ENCODE measurements around the gene SLC15A3. TPM values are rescaled to one million over a fixed set of nuclear protein-coding genes. Genes with fewer than 3 reads are reported as not detected.

Gene SLC15A3
- total and polyA plus RNA-seq, 2 donors (not counting 1 experiment from before 2014, with no cell fraction given): 10.5 to 29.9 TPM

DNA sequence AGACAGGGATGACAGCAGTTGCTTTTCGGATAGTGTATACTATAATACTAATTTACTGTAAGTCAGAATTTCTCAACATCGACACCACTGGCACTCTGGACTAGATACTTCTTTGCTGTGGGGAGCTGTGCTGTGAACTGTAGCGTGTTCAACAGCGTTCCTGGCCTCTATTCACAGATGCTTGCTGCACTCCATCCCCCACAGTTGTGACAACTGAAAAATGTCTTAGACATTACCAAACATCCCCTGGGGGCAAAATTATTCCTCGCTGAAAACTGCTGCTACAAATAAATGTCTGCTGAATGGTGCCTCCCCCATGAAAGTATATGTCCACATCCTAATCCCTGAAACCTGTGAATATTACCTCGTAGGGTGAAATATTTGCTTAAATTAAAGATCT, 7.5 kb upstream of the SLC15A3 start:
- no peaks in the 10 kb centered on the region for H3K4me1 ChIP-seq (ENCODE audit: control insufficient read depth, extremely low read depth, insufficient read depth, low read length)
- no peak for DNase-seq (ENCODE audit: low read depth in 2 of 2)
- H2AFZ ChIP-seq (ENCODE audit: low read length): no peak overlapping the region
- no peak overlapping the region for H3K27ac ChIP-seq (ENCODE audit: insufficient read depth, low read length)
- no peak overlapping the region for H3K4me3 ChIP-seq (replicated peaks in 1 of 4; ENCODE audit: control extremely low read depth in 1 of 4, insufficient read depth in 1 of 4, low read depth in 3 of 4, low read length in 4 of 4)
- H3K27me3 ChIP-seq (ENCODE audit: control insufficient read depth, insufficient read depth, low read length): peaks cover 3% of the 10 kb centered on the region
- no peaks in the 10 kb centered on the region for H3K36me3 ChIP-seq (ENCODE audit: control insufficient read depth, insufficient read depth, low read length)
- no peak overlapping the region for H3K9ac ChIP-seq (ENCODE audit: insufficient read depth, low read length)
- no peaks in the 10 kb centered on the region for H3K79me2 ChIP-seq (ENCODE audit: control insufficient read depth, insufficient read depth, low read length)
- H3K9me3 ChIP-seq (ENCODE audit: control insufficient read depth, insufficient read depth, low read depth, low read length): no peaks in the 10 kb centered on the region
- no peaks in the 10 kb centered on the region for H4K20me1 ChIP-seq (ENCODE audit: control insufficient read depth, extremely low read depth, insufficient read depth, low read length)
- H3K4me2 ChIP-seq (ENCODE audit: extremely low read depth, insufficient read depth, low read length): no peak overlapping the region
- TF ChIP-seq, protein P1, sequence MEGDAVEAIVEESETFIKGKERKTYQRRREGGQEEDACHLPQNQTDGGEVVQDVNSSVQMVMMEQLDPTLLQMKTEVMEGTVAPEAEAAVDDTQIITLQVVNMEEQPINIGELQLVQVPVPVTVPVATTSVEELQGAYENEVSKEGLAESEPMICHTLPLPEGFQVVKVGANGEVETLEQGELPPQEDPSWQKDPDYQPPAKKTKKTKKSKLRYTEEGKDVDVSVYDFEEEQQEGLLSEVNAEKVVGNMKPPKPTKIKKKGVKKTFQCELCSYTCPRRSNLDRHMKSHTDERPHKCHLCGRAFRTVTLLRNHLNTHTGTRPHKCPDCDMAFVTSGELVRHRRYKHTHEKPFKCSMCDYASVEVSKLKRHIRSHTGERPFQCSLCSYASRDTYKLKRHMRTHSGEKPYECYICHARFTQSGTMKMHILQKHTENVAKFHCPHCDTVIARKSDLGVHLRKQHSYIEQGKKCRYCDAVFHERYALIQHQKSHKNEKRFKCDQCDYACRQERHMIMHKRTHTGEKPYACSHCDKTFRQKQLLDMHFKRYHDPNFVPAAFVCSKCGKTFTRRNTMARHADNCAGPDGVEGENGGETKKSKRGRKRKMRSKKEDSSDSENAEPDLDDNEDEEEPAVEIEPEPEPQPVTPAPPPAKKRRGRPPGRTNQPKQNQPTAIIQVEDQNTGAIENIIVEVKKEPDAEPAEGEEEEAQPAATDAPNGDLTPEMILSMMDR (conservative IDR thresholded peaks at IDR 0.05 in 1 of 2, IDR thresholded peaks at IDR 0.05 in 1 of 2; ENCODE audit: low read depth in 1 of 2, low read length in 2 of 2): no peak
- no peak for TF ChIP-seq EZH2 (IDR thresholded peaks at IDR 0.05; ENCODE audit: low read length, missing control alignments)

DNA sequence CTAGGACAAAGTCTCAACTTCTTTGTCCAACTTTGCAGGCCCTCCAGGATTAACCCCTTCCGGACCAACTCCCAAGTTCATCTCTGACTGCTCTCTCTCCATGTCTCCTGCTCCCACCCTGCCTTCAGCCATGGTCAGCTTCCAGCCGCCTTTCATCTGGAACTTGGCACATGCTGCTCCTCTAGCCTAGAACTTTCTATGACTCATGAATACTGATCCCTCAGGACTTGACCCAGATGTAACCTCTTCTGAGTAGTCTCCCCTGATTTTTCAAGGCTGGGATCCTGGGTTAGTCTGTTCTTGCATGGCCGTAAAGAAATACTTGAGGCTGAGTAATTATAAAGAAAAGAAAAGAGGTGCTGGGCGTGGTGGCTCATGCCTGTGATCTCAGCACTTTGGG, 5.2 kb upstream of the SLC15A3 start:
- H3K9ac ChIP-seq (ENCODE audit: insufficient read depth, low read length): no peak overlapping the region

DNA sequence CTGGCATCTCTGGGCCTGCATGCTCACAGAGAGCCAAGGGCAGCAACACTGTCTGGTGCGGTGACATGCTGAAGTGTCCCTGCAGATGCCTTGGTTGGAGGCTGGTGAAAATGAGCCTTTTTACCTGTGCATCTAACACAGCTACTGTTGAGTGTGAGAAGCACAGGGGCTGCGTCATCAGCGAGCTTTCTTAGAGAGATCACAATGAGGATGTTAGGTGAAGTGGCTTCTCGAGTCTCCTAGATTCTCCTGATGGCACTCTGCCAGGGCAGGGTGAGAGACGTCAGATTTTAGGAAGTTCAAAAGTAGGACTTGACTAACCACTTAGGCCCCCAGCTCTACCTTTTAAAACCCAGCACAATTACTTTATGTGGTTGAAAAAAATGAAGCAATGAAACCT, 3.6 kb upstream of the SLC15A3 start:
- H3K9ac ChIP-seq (ENCODE audit: insufficient read depth, low read length): no peak overlapping the region

More for the DNA sequence above, 5.2 kb upstream of the SLC15A3 start:
- H3K4me2 ChIP-seq (ENCODE audit: extremely low read depth, insufficient read depth, low read length): no peak overlapping the region
- H4K20me1 ChIP-seq (ENCODE audit: control insufficient read depth, extremely low read depth, insufficient read depth, low read length): no peaks in the 10 kb centered on the region
- no peak overlapping the region for H2AFZ ChIP-seq (ENCODE audit: low read length)
- TF ChIP-seq, protein P1 (conservative IDR thresholded peaks at IDR 0.05 in 1 of 2, IDR thresholded peaks at IDR 0.05 in 1 of 2; ENCODE audit: low read depth in 1 of 2, low read length in 2 of 2): no peak
- TF ChIP-seq EZH2 (IDR thresholded peaks at IDR 0.05; ENCODE audit: low read length, missing control alignments): no peak
- H3K36me3 ChIP-seq (ENCODE audit: control insufficient read depth, insufficient read depth, low read length): no peaks in the 10 kb centered on the region
- no peaks in the 10 kb centered on the region for H3K79me2 ChIP-seq (ENCODE audit: control insufficient read depth, insufficient read depth, low read length)
- H3K4me1 ChIP-seq (ENCODE audit: control insufficient read depth, extremely low read depth, insufficient read depth, low read length): no peaks in the 10 kb centered on the region
- peak; percentile 30 to 32 for DNase-seq (ENCODE audit: low read depth in 2 of 2)
- no peak overlapping the region for H3K27ac ChIP-seq (ENCODE audit: insufficient read depth, low read length)
- H3K4me3 ChIP-seq (replicated peaks in 1 of 4; ENCODE audit: control extremely low read depth in 1 of 4, insufficient read depth in 1 of 4, low read depth in 3 of 4, low read length in 4 of 4): no peak overlapping the region
- H3K27me3 ChIP-seq (ENCODE audit: control insufficient read depth, insufficient read depth, low read length): peaks cover 3% of the 10 kb centered on the region
- no peaks in the 10 kb centered on the region for H3K9me3 ChIP-seq (ENCODE audit: control insufficient read depth, insufficient read depth, low read depth, low read length)

More for the DNA sequence above, 3.6 kb upstream of the SLC15A3 start:
- no peak for DNase-seq (ENCODE audit: low read depth in 2 of 2)
- no peaks in the 10 kb centered on the region for H4K20me1 ChIP-seq (ENCODE audit: control insufficient read depth, extremely low read depth, insufficient read depth, low read length)
- H3K4me3 ChIP-seq (replicated peaks in 1 of 4; ENCODE audit: control extremely low read depth in 1 of 4, insufficient read depth in 1 of 4, low read depth in 3 of 4, low read length in 4 of 4): no peak overlapping the region
- no peak overlapping the region for H3K4me2 ChIP-seq (ENCODE audit: extremely low read depth, insufficient read depth, low read length)
- no peaks in the 10 kb centered on the region for H3K79me2 ChIP-seq (ENCODE audit: control insufficient read depth, insufficient read depth, low read length)
- H3K27ac ChIP-seq (ENCODE audit: insufficient read depth, low read length): no peak overlapping the region
- no peaks in the 10 kb centered on the region for H3K9me3 ChIP-seq (ENCODE audit: control insufficient read depth, insufficient read depth, low read depth, low read length)
- peaks cover 2% of the 10 kb centered on the region for H3K27me3 ChIP-seq (ENCODE audit: control insufficient read depth, insufficient read depth, low read length)
- H3K36me3 ChIP-seq (ENCODE audit: control insufficient read depth, insufficient read depth, low read length): no peaks in the 10 kb centered on the region
- TF ChIP-seq, protein P1 (conservative IDR thresholded peaks at IDR 0.05 in 1 of 2, IDR thresholded peaks at IDR 0.05 in 1 of 2; ENCODE audit: low read depth in 1 of 2, low read length in 2 of 2): no peak
- no peak for TF ChIP-seq EZH2 (IDR thresholded peaks at IDR 0.05; ENCODE audit: low read length, missing control alignments)
- H2AFZ ChIP-seq (ENCODE audit: low read length): no peak overlapping the region
- peaks cover 2% of the 10 kb centered on the region for H3K4me1 ChIP-seq (ENCODE audit: control insufficient read depth, extremely low read depth, insufficient read depth, low read length)
